ENCODE data around the gene GPR150. TPM values are rescaled to one million over a fixed set of nuclear protein-coding genes. Genes with fewer than 3 reads are reported as not detected.

GPR150 gene
- polyA plus RNA-seq, 1 of the 3 experiments (the other 2 are of a cell fraction) = 0.07 TPM

DNA sequence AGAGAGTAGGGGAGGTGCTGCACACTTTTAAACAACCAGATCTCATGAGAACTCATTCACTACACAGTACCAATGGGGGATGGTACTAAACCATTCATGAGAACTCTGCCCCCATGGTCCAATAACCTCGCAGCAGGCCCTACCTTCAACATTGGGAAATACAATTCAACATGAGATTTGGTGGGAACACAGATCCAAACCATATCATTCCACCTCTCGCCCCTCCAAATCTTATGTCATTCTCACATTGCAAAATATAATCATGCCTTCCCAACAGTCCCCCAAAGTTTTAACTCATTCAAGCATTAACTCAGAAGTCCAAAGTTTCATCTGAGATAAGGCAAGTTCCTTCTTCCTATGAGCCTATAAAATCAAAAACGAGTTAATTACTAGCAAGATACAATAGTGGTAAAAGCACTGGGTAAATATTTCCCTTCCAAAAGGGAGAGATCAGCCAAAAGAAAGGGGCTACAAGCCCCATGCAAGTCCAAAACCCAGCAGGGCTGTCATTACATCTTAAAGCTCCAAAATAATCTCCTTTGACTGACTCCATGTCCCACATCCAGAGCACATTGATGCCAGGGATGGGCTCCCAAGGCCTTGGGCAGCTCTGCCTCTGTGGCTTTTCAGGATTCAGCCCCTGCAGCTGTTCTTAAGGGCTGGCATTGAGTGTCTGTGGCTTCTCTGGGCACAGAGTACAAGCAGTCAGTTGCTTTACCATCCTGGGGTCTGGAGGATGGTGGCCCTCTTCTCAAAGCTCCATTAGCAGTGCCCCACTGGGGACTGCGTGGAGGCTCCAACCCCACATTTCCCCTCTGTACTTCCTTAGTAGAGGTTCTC, 8.3 kb downstream of the GPR150 start:
- 54% methylated on average over 4 of the region's 4 CpGs for WGBS (ENCODE audit: low lambda C conversion rate)
- Histone ChIP-seq H3K36me3 (replicated peaks in 1 of 2; ENCODE audit: control insufficient read depth in 1 of 2, insufficient read depth in 2 of 2, low read length in 1 of 2) (no peaks in the 10 kb centered on the region), H3K9me3 (no peaks in the 10 kb centered on the region), H3K79me2 (ENCODE audit: insufficient read depth) (no peaks in the 10 kb centered on the region), H2AFZ (ENCODE audit: low read depth) (no peak overlapping the region), H3K4me1 (ENCODE audit: control insufficient read depth in 1 of 2, insufficient read depth in 2 of 2, low read depth in 1 of 2, low read length in 1 of 2) (peaks cover 0 to 5% of the 10 kb centered on the region in 2 experiments; a peak in 1 of 4 replicates), H4K20me1 (ENCODE audit: insufficient read depth) (no peaks in the 10 kb centered on the region), H3K4me2 (no peak overlapping the region), H3F3A (replicated peaks; ENCODE audit: insufficient read depth) (no peaks in the 10 kb centered on the region), H3K9me2 (no peaks in the 10 kb centered on the region), H3K27me3 (ENCODE audit: insufficient read depth) (no peaks in the 10 kb centered on the region), H3K4me3 (ENCODE audit: low read depth in 2 of 2, low read length in 1 of 2) (no peak overlapping the region), H3K27ac (ENCODE audit: low read depth in 2 of 2, low read length in 1 of 2) (no peak overlapping the region), H3K9ac (no peak overlapping the region)
- no peak for TF ChIP-seq FOSL2 (IDR thresholded peaks at IDR 0.05; ENCODE audit: borderline replicate concordance, low read depth)
- TF ChIP-seq CHD2 (IDR thresholded peaks at IDR 0.05; ENCODE audit: low read length, partially characterized antibody) = no peak
- TF ChIP-seq TAF1 (IDR thresholded peaks at IDR 0.05; ENCODE audit: borderline replicate concordance, low read depth, low read length) = no peak
- no peak for TF ChIP-seq RCOR1 (IDR thresholded peaks at IDR 0.05; ENCODE audit: low read length)
- no peak for TF ChIP-seq ZBTB33 (IDR thresholded peaks at IDR 0.05; ENCODE audit: borderline replicate concordance, low read depth)
- TF ChIP-seq, protein P1, sequence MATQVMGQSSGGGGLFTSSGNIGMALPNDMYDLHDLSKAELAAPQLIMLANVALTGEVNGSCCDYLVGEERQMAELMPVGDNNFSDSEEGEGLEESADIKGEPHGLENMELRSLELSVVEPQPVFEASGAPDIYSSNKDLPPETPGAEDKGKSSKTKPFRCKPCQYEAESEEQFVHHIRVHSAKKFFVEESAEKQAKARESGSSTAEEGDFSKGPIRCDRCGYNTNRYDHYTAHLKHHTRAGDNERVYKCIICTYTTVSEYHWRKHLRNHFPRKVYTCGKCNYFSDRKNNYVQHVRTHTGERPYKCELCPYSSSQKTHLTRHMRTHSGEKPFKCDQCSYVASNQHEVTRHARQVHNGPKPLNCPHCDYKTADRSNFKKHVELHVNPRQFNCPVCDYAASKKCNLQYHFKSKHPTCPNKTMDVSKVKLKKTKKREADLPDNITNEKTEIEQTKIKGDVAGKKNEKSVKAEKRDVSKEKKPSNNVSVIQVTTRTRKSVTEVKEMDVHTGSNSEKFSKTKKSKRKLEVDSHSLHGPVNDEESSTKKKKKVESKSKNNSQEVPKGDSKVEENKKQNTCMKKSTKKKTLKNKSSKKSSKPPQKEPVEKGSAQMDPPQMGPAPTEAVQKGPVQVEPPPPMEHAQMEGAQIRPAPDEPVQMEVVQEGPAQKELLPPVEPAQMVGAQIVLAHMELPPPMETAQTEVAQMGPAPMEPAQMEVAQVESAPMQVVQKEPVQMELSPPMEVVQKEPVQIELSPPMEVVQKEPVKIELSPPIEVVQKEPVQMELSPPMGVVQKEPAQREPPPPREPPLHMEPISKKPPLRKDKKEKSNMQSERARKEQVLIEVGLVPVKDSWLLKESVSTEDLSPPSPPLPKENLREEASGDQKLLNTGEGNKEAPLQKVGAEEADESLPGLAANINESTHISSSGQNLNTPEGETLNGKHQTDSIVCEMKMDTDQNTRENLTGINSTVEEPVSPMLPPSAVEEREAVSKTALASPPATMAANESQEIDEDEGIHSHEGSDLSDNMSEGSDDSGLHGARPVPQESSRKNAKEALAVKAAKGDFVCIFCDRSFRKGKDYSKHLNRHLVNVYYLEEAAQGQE (IDR thresholded peaks at IDR 0.05; ENCODE audit: low read depth, low read length) = no peak
- ChIA-PET CTCF (interaction anchor here (0.6 to 2.1 kb wide), 4 partner anchors 16 to 304 kb away, joined by 3 to 9 read pairs (median 4); no protein-coding TSS in a partner anchor), POLR2A (no interaction called here)
- no peak for DNase-seq

- 60% methylated on average over 1 of the region's 1 CpG for WGBS (ENCODE audit: low lambda C conversion rate)
- H3K9ac ChIP-seq = no peak overlapping the region
- no peaks in the 10 kb centered on the region for H3K9me2 ChIP-seq
- CTCF ChIA-PET = interaction anchor here (2.1 kb wide), 1 partner anchor 16 kb away, joined by 9 read pairs; no protein-coding TSS in a partner anchor
- no peaks in the 10 kb centered on the region for H3K9me3 ChIP-seq
- no peaks in the 10 kb centered on the region for H3K79me2 ChIP-seq (ENCODE audit: insufficient read depth)
- no peak overlapping the region for H3K27ac ChIP-seq (ENCODE audit: low read depth in 2 of 2, low read length in 1 of 2)
- no peaks in the 10 kb centered on the region for H4K20me1 ChIP-seq (ENCODE audit: insufficient read depth)
- no peak overlapping the region for H3K4me3 ChIP-seq (ENCODE audit: low read depth in 2 of 2, low read length in 1 of 2)
- H3K4me1 ChIP-seq (ENCODE audit: control insufficient read depth in 1 of 2, insufficient read depth in 2 of 2, low read depth in 1 of 2, low read length in 1 of 2) = peaks cover 0 to 5% of the 10 kb centered on the region in 2 experiments; a peak in 1 of 4 replicates
- POLR2A ChIA-PET = no interaction called here
- no peak overlapping the region for H3K4me2 ChIP-seq
- H3F3A ChIP-seq (replicated peaks; ENCODE audit: insufficient read depth) = no peaks in the 10 kb centered on the region
- no peaks in the 10 kb centered on the region for H3K36me3 ChIP-seq (replicated peaks in 1 of 2; ENCODE audit: control insufficient read depth in 1 of 2, insufficient read depth in 2 of 2, low read length in 1 of 2)
- H3K27me3 ChIP-seq (ENCODE audit: insufficient read depth) = no peaks in the 10 kb centered on the region
- H2AFZ ChIP-seq (ENCODE audit: low read depth) = no peak overlapping the region
- no peak for DNase-seq
- TF ChIP-seq GATA2 (CRISPR knock-in tag; IDR thresholded peaks at IDR 0.05) = no peak
- TF ChIP-seq RXRA (IDR thresholded peaks at IDR 0.05; ENCODE audit: borderline replicate concordance, low read depth) = no peak
- no peak for TF ChIP-seq MXI1 (IDR thresholded peaks at IDR 0.05; ENCODE audit: low read depth, low read length)
- TF ChIP-seq USF2 (IDR thresholded peaks at IDR 0.05; ENCODE audit: borderline replicate concordance, low read depth, low read length) = no peak
- TF ChIP-seq RFX5 (IDR thresholded peaks at IDR 0.05; ENCODE audit: low read length) = no peak
- no peak for TF ChIP-seq EZH2phosphoT487 (IDR thresholded peaks at IDR 0.05; ENCODE audit: borderline replicate concordance, low read depth)
- no peak for TF ChIP-seq JUND (IDR thresholded peaks at IDR 0.05)
- TF ChIP-seq TCF12 (IDR thresholded peaks at IDR 0.05) = no peak
- no peak for TF ChIP-seq YY1 (IDR thresholded peaks at IDR 0.05; ENCODE audit: low read depth)
- no peak for TF ChIP-seq RCOR1 (IDR thresholded peaks at IDR 0.05; ENCODE audit: low read length)
- TF ChIP-seq, protein P1 (IDR thresholded peaks at IDR 0.05; ENCODE audit: low read depth, low read length) = no peak
- TF ChIP-seq FOSL2 (IDR thresholded peaks at IDR 0.05; ENCODE audit: borderline replicate concordance, low read depth) = no peak
Observed at GRCh38 chr5:95628933-95629332, 9.0 kb downstream of the GPR150 start.
